HG03342 (cell line): ENCODE results near the gene ASB3.
"Not testable (repeated sequence)": the region's sequence is repeated elsewhere in the genome, so short reads cannot be mapped to it uniquely, and the experiment has no call there.

ENCODE experiments used
- ATAC-seq: cut with Tn5 transposase; IDR thresholded peaks from one replicate; pipeline ENCODE4 v1.9.1; 2021; ENCODE audit warnings: mild to moderate bottlenecking, moderate library complexity; ENCODE audit not compliant: unreplicated experiment

Gene ASB3

GRCh38 chr2:53660886-53661285, 125.9 kb downstream of the ASB3 start:
- no peak for ATAC-seq

GRCh38 chr2:53658474-53658873, 128.3 kb downstream of the ASB3 start:
- not testable (repeated sequence) for ATAC-seq

DNA sequence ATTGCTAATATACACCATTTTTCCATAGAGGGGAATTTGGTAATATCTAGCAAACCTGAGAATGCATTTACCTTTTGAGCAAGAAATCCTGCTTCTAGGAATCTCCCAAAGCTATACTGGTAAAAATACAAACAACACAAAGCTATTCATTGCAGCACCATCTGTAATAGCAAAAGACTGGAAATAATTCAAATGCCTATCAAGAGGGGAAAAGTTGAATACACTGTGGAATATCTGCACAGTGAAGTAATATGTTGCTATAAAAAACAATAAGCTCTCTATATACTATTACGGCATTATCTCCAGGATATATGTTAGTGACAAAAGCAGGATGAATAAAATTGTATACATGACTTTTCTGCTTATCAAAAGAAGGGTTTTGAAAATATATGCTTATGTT, 131.5 kb downstream of the ASB3 start:
- no peak for ATAC-seq

- ATAC-seq = no peak
Measured at GRCh38 chr2:53654396-53654795, 132.4 kb downstream of the ASB3 start.

DNA sequence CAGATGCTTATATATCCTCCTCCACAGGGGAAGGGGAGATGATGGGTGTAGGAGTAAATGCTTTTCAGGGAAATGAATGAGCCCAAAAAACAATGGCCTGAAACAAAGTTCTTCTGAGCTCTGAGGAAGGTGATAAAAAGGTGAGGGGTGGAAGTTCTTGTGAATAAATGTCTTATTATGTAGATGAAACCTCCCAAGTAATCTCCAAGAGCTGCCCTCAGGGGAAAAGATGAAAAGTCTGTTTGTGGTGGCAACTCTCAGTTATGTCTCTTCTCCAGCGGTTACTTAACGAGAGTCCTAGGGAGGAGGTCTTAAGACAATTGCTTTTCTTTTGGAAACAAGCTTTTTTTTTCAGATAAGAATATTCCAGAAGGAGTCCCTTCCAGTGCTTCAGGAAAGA, 134.6 kb downstream of the ASB3 start:
- ATAC-seq = no peak

DNA sequence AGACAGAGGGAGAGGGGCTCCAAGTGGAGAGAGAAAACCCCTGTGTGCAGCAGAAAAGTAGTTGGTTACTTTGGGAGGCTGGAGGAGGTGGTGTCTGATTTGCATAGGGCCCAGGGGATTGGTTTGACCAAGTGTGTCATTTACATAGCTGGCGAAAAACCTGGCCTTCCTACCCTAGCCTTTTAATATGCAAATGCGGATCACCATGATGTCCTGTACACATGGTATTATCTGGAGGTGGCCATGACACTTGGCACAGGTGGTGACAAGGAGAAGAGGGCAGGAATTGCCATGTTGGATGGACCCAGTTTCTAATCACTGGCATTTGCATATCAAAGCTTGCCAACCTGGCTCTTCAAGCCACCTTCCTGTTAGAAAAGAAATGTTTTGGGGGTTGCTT, 140.0 kb downstream of the ASB3 start:
- no peak for ATAC-seq

DNA sequence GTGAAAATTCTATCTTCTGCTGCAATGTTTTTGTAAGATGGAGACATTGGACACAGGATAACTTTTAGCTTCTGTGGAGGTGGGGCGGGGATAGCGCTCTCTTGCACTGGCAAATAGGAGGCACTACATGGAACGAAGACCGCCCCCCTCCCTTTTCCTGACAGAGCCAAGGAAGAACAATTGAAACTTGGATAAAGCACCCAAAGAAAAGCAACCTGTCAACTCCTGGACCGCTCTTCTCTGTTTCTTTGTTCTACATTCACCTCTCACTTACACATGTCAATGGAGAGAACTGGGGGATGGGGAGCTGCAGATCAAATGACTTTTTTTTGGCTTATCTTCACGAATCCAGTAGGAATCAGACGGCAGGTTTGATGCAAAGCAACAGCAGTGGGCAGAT, 145.5 kb downstream of the ASB3 start:
- no peak for ATAC-seq

DNA sequence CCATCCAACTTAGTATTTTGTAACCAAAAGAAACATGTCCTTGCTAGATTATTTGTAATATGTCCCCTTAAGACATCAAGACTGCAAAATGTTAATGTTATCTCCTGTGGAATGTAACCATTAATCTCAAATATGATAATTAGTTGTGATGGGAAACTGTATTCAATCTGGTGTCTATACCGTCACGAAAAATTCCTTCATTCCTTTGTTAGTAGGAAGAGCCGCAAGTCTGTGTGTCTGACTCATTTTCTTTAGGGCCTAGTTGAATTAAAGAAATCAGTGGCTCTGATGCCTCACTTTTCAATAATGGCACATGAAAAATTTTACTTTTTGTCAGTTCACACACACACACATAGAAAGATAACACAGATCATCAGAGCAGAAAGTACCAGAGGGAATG, 146.3 kb downstream of the ASB3 start:
- no peak for ATAC-seq

DNA sequence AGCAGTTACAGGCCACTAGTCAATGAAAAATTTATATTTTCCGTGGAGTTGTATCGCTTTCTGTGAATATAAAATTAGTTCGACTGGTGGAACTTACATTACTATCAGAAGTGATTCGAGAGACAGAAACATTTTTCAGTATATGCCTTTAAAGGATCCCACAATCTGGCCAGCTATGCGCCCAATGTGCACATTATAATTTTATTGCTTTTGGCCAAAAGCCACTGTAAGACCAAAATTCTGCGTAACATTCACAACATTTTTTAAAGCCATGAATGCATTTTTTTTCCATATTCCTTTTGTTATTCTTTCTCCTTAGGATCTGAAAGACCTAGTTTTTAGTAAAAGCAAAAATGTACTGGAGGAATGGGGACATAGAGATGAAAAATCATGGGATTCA, 150.2 kb downstream of the ASB3 start:
- no peak for ATAC-seq

DNA sequence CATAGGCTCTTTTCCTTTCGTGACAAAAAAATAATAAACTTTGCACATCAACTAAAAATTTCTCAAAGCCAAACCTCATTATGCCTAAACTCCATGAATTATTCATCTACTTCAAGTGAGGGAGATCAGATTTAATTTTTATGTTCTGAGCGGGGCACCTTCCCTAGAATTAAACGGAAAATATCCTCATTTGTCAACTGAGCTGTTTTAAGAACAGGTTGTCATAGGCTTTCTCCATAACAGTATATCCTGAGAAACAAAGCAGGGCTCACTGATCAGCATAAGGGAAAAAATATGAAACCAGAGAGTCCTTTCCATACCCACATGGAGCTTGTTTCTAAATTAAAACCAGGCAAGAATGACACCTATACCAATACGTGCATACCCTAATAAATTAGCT, 150.6 kb downstream of the ASB3 start:
- no peak for ATAC-seq

DNA sequence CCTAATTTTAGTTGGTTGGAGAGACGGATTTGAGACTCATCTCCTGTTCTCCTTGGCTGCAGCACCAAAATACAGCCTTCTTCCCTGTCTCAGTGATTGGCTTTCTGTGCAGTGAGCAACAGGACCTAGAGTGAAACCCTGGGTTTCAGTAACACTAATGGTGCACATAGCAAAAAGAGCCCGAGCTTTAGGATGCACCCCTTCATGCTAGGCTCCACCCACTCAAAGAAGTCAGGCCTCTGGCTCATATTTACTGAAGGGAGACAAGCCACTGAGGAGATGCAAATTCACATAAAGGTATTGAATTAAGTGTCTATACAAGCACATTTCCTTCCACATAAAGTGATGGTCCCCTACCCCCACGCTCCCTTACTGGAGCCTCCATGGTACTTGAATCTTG, 151.1 kb downstream of the ASB3 start:
- no peak for ATAC-seq

DNA sequence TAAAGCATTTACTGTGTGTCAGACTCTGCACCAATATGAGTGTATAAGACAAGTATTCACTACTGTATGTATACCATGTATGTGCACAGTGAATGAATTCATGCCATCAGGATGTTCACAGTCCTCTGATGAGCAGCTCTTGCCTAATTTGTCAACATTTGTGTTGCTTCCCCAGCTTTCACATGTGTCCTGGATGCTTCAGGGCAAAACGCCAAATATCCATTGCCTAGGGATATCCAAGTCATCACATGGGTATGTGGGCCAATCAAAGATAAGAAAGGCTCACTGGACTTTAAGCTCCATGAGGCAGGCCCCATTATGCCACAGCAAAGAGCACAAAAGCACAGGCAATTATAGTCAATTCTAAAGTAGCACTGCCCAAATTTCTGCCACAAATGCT, 153.3 kb downstream of the ASB3 start:
- no peak for ATAC-seq

DNA sequence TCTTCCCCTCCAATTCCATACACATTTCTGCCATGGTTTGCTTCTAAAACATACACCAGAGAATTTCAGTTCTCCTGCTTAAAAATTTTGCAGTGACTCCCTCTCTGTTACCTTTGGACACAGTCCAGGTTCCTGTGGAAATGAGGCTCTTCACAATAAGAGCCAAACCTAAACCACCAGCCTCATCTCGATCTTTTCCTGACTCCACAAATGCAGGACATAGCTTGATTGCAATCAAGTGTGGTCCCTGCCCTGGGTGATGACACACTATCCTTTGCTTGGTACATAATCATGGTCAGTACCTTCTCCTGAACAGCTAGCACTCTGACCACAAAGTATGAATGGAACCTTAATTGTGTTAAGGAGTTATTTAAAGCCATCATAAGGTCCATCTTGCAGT, 154.0 kb downstream of the ASB3 start:
- no peak for ATAC-seq

- no peak for ATAC-seq
Measured at GRCh38 chr2:53632126-53632460, 154.7 kb downstream of the ASB3 start.

DNA sequence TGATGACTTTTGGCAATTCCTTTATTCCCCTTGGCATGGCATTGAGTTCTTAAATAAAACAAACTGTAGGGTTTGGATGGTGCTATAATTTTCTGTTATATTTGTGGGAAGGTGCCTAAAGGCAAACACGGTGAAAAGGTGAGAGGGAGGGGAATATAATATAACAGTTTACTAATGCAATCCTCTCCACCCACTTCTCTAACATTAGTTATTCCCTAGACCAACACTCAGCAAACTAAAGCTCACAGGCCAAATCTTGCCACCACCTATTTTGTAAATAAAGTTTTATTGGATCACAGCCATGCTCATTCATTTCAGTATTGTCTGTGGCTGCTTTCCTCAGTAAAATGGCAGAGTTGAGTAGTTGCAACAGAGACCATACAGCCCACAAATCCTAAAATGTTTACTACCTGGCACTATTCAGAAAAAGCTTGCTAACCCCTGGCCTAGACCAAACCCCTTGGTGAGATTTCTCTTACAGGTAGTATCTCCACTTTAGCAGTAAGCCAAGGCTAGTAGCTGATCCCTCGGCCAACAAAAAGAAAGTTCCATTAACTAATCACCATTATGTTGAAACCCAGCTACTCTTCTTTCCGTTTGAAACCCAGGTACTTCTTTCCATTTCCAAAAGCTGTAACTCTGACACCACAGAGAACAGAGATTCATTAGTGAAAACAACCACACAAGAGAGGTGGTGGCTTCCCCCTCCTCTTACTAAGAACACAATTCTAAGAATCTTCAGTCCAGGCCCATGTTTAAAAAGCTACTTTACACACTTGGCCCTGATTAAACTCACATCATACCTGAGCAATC, 155.2 kb downstream of the ASB3 start:
- ATAC-seq = no peak

- no peak for ATAC-seq
Measured at GRCh38 chr2:53630026-53630606, 156.6 kb downstream of the ASB3 start.

DNA sequence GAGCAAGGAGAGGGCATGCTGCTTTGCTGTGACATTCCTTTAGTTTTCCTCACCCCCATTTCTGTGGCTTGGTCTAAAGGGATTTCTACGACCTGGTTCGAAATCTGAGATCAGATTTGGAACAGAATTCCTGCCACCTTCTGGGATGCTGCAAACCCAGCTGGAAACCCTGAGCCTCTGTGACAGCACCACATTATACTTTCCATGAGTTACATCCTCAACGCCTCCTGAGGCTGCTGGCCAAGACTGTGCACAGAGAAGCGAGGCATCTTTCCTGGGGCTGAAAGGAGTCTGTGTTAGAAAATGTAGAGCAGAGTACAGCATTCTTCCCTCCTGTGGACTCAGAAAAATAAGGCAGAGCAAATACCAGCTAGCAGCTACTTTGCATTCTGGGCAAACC, 157.3 kb downstream of the ASB3 start:
- ATAC-seq = no peak

- ATAC-seq = no peak
Measured at GRCh38 chr2:53629001-53629400, 157.8 kb downstream of the ASB3 start.

GRCh38 chr2:53622141-53622540, 164.6 kb downstream of the ASB3 start:
- ATAC-seq = no peak

GRCh38 chr2:53620981-53621380, 165.8 kb downstream of the ASB3 start:
- no peak for ATAC-seq
